ENCODE measurements around the gene GNAT3. TPM values are rescaled to one million over a fixed set of nuclear protein-coding genes. Genes with fewer than 3 reads are reported as not detected.

Gene GNAT3
- total RNA-seq, 1 donor from 2014 or later: not detected

DNA sequence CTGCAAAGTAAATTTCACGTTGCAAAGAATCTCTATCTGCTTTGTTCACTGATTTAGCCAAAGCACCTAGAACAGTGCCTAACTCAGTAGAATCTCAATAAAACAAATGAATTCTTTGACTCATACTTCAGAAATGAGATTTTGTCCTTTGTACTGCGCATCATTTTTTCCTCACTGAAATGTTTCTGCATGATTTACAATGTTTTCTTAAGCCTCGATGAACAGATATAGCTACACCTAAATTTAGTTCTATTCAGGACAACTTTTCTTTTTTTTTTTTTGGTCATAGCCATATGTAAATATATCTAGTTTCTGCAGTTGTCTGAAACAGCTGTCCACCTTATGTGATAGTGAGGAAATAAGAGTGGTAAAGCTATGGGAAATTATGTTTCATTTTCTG is 15.3 kb downstream of the GNAT3 start:
- intact Hi-C loops (cut with micrococcal nuclease): no loop called here
- Mint-ChIP-seq H3K36me3 (ENCODE audit: low read depth) (no peaks in the 10 kb centered on the region), H3K4me1 (ENCODE audit: low read depth) (no peaks in the 10 kb centered on the region), H3K9me3 (no peaks in the 10 kb centered on the region), H3K4me3 (no peak overlapping the region), H3K27me3 (ENCODE audit: insufficient read depth) (no peaks in the 10 kb centered on the region), H3K27ac (no peak overlapping the region)
- DNase-seq (ENCODE audit: low spot score): no peak

DNA sequence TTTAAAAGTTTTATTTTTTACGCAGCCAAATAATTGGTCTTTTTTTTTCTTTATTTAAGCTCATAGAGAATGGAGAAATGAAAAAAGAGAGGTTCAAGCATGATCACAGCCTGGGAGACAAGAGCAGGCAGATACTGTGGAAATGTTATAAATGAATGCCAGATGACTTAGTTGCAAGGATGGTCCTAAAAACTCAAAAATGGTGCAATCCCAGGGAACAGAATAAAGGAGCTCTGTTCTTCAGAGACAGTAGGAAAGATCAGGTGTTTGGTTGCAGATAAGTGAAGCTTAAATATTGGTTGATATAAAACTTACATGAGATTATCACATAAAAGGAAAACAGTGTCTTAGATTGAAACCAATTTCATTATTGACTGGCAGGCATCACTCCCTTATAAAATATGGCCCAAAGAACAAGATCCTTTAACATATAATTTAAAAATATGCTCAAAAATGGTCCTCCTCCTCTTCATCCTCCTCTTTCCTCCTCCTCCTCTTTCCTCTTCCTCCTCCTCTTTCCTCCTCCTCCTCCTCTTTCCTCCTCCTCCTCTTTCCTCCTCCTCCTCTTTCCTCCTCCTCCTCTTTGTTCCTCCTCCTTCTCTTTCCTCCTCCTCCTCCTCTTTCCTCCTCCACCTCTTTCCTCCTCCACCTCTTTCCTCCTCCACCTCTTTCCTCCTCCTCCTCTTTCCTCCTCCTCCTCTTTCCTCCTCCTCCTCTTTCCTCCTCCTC is 18.6 kb downstream of the GNAT3 start:
- Mint-ChIP-seq H3K36me3 (ENCODE audit: low read depth) (no peaks in the 10 kb centered on the region), H3K27me3 (ENCODE audit: insufficient read depth) (no peaks in the 10 kb centered on the region), H3K4me1 (ENCODE audit: low read depth) (no peaks in the 10 kb centered on the region), H3K9me3 (no peaks in the 10 kb centered on the region), H3K27ac (no peak overlapping the region), H3K4me3 (no peak overlapping the region)
- intact Hi-C loops (cut with micrococcal nuclease): no loop called here
- DNase-seq (ENCODE audit: low spot score): no peak

- Mint-ChIP-seq H3K4me1 (ENCODE audit: low read depth) (no peaks in the 10 kb centered on the region), H3K4me3 (no peak overlapping the region), H3K27ac (no peak overlapping the region), H3K36me3 (ENCODE audit: low read depth) (no peaks in the 10 kb centered on the region), H3K27me3 (ENCODE audit: insufficient read depth) (no peaks in the 10 kb centered on the region), H3K9me3 (no peaks in the 10 kb centered on the region)
- no peak for DNase-seq (ENCODE audit: low spot score)
- intact Hi-C loops (cut with micrococcal nuclease): no loop called here
Measured at GRCh38 chr7:80491462-80491861, 20.4 kb downstream of the GNAT3 start.

- H3K27ac Mint-ChIP-seq: no peak overlapping the region
- no peaks in the 10 kb centered on the region for H3K36me3 Mint-ChIP-seq (ENCODE audit: low read depth)
- H3K4me1 Mint-ChIP-seq (ENCODE audit: low read depth): no peaks in the 10 kb centered on the region
- intact Hi-C loops (cut with micrococcal nuclease): no loop called here
- no peak overlapping the region for H3K4me3 Mint-ChIP-seq
- DNase-seq (ENCODE audit: low spot score): no peak
- no peaks in the 10 kb centered on the region for H3K9me3 Mint-ChIP-seq
- H3K27me3 Mint-ChIP-seq (ENCODE audit: insufficient read depth): no peaks in the 10 kb centered on the region
Measured at GRCh38 chr7:80488851-80489370, 23.0 kb downstream of the GNAT3 start.

- no peak for DNase-seq (ENCODE audit: low spot score)
- no peaks in the 10 kb centered on the region for H3K36me3 Mint-ChIP-seq (ENCODE audit: low read depth)
- H3K4me1 Mint-ChIP-seq (ENCODE audit: low read depth): no peaks in the 10 kb centered on the region
- H3K27ac Mint-ChIP-seq: no peak overlapping the region
- no peaks in the 10 kb centered on the region for H3K9me3 Mint-ChIP-seq
- H3K4me3 Mint-ChIP-seq: no peak overlapping the region
- H3K27me3 Mint-ChIP-seq (ENCODE audit: insufficient read depth): no peaks in the 10 kb centered on the region
- intact Hi-C loops (cut with micrococcal nuclease): no loop called here
Measured at GRCh38 chr7:80488406-80488805, 23.5 kb downstream of the GNAT3 start.

- H3K9me3 Mint-ChIP-seq: no peaks in the 10 kb centered on the region
- no peaks in the 10 kb centered on the region for H3K36me3 Mint-ChIP-seq (ENCODE audit: low read depth)
- no peak overlapping the region for H3K27ac Mint-ChIP-seq
- H3K4me3 Mint-ChIP-seq: no peak overlapping the region
- H3K27me3 Mint-ChIP-seq (ENCODE audit: insufficient read depth): no peaks in the 10 kb centered on the region
- no peaks in the 10 kb centered on the region for H3K4me1 Mint-ChIP-seq (ENCODE audit: low read depth)
- no peak for DNase-seq (ENCODE audit: low spot score)
- intact Hi-C loops (cut with micrococcal nuclease): no loop called here
Measured at GRCh38 chr7:80485721-80486120, 26.1 kb downstream of the GNAT3 start.

DNA sequence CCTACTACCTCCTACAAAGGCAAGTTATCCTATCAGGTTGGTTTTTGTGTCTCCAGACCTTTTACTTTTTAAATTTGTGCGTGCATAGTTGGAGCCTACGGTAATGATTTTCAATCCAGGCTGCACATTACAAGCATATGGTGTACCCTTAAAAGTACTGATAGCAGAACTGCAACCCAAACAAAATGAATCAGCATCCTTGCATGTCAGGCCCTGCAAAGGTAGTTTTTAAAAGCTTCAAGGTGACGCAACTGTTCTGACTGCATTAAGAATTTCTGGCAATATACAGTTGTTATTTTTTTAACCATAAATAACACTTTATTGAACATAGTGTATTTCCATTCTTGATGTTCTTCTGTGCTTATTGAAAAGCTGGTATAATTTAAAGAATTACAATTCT is 28.9 kb downstream of the GNAT3 start:
- H3K27me3 Mint-ChIP-seq (ENCODE audit: insufficient read depth): no peaks in the 10 kb centered on the region
- intact Hi-C loops (cut with micrococcal nuclease): no loop called here

DNA sequence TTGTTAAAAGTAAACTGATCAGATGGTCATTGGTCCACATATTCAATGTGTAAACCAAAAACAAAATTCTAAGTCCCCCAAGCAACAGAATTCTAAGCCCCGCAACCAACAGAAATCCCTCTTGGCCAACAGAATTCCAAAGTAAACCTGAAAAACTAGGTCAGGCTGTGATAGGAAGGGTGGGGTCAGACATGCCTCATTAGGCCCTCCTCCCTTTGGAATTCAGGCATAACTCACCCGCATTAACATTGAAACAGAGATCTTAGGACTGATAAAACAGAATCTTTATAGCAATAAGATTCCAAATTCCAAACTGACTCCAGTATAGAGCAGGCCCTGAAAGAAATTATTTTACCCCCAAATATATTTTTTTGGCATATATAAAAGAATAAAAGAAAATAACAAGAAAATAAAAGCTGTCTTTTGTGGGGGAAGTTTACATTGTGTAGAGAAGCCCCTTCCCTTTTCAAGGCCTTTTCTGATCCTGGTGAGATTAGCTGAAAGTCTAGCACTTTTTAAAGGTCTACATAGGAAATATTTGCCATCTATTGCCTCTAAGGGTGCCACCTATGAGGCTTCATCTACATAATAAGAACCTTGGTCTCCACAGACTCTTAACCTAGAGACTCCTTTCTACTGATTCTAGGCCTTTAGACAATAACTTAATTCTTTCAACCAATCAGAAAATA is 30.5 kb downstream of the GNAT3 start:
- H3K36me3 Mint-ChIP-seq (ENCODE audit: low read depth): no peaks in the 10 kb centered on the region
- H3K4me1 Mint-ChIP-seq (ENCODE audit: low read depth): no peaks in the 10 kb centered on the region
- H3K9me3 Mint-ChIP-seq: no peaks in the 10 kb centered on the region
- intact Hi-C loops (cut with micrococcal nuclease): no loop called here
- no peak for DNase-seq (ENCODE audit: low spot score)
- no peak overlapping the region for H3K27ac Mint-ChIP-seq
- H3K27me3 Mint-ChIP-seq (ENCODE audit: insufficient read depth): no peaks in the 10 kb centered on the region
- no peak overlapping the region for H3K4me3 Mint-ChIP-seq

More for the DNA sequence above, 28.9 kb downstream of the GNAT3 start:
- no peaks in the 10 kb centered on the region for H3K9me3 Mint-ChIP-seq
- DNase-seq (ENCODE audit: low spot score): no peak
- H3K36me3 Mint-ChIP-seq (ENCODE audit: low read depth): no peaks in the 10 kb centered on the region
- H3K4me3 Mint-ChIP-seq: no peak overlapping the region
- H3K27ac Mint-ChIP-seq: no peak overlapping the region
- H3K4me1 Mint-ChIP-seq (ENCODE audit: low read depth): no peaks in the 10 kb centered on the region

DNA sequence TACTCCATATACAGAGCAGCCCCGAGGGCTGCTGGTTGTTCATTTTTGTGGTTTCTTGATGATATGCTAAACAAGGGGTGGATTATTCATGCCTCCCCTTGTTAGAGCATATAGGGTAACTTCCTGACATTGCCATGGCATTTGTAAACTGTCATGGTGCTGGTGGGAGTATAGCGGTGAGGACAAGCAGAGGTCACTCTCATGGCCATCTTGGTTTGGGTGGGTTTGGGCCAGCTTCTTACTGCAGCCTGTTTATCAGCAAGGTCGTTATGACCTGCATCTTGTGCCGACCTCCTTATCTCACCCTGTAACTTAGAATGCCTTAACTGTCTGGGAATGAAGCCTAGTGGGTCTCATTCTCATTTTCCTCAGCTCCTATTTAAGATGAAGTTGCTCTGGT is 31.3 kb downstream of the GNAT3 start:
- no peak for DNase-seq (ENCODE audit: low spot score)
- no peak overlapping the region for H3K4me3 Mint-ChIP-seq
- intact Hi-C loops (cut with micrococcal nuclease): no loop called here
- H3K27ac Mint-ChIP-seq: no peak overlapping the region
- H3K36me3 Mint-ChIP-seq (ENCODE audit: low read depth): no peaks in the 10 kb centered on the region
- H3K27me3 Mint-ChIP-seq (ENCODE audit: insufficient read depth): no peaks in the 10 kb centered on the region
- no peaks in the 10 kb centered on the region for H3K4me1 Mint-ChIP-seq (ENCODE audit: low read depth)
- no peaks in the 10 kb centered on the region for H3K9me3 Mint-ChIP-seq

GRCh38 chr7:80478683-80479082 is 33.2 kb downstream of the GNAT3 start:
- Mint-ChIP-seq H3K4me1 (ENCODE audit: low read depth) (no peaks in the 10 kb centered on the region), H3K27ac (no peak overlapping the region), H3K4me3 (no peak overlapping the region), H3K27me3 (ENCODE audit: insufficient read depth) (no peaks in the 10 kb centered on the region), H3K9me3 (no peaks in the 10 kb centered on the region), H3K36me3 (ENCODE audit: low read depth) (no peaks in the 10 kb centered on the region)
- intact Hi-C loops (cut with micrococcal nuclease): no loop called here
- no peak for DNase-seq (ENCODE audit: low spot score)

DNA sequence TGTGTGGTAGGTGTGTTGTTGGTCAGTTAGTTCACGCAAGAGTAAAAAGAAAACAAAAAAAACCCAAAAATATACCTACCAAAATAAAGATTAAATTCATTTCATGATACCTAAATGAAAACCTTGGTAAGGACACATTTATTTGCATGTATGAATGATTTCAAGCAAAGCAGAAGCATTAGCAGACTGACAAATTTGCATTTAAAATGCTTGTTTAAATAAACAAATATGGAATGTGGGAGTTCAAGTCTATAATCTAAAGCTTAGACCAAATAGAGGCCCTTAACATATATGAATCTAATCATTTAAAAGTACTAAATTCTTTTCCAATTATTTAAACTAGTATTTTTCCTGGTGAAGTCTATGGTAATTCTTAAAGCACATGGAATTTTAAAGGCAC is 35.8 kb downstream of the GNAT3 start:
- Mint-ChIP-seq H3K36me3 (ENCODE audit: low read depth) (no peaks in the 10 kb centered on the region), H3K9me3 (no peaks in the 10 kb centered on the region), H3K4me1 (ENCODE audit: low read depth) (no peaks in the 10 kb centered on the region), H3K27ac (no peak overlapping the region), H3K4me3 (no peak overlapping the region), H3K27me3 (ENCODE audit: insufficient read depth) (peaks cover 2% of the 10 kb centered on the region)
- DNase-seq (ENCODE audit: low spot score): no peak
- intact Hi-C loops (cut with micrococcal nuclease): no loop called here

DNA sequence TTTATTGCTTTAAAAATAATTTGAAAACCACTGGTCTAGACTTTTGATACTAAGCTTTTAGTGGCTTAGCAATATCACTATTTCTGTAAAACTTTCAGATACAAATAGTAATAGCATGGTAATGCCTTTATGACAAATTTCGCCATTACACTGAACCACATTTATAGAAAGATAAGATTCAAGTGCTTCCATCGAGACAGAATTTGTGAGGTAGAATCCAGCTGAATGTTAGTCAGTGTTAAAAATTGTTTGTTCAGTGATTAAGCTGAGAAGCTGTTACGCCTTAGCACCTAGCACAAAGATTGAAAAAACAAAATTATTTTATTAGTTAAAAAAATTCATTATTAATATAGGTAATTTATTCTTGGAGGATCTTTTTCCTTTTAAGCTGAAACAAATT is 36.5 kb downstream of the GNAT3 start:
- H3K36me3 Mint-ChIP-seq (ENCODE audit: low read depth): no peaks in the 10 kb centered on the region
- no peak for DNase-seq (ENCODE audit: low spot score)
- H3K27ac Mint-ChIP-seq: no peak overlapping the region
- intact Hi-C loops (cut with micrococcal nuclease): no loop called here
- no peaks in the 10 kb centered on the region for H3K9me3 Mint-ChIP-seq
- no peaks in the 10 kb centered on the region for H3K4me1 Mint-ChIP-seq (ENCODE audit: low read depth)
- no peak overlapping the region for H3K4me3 Mint-ChIP-seq
- H3K27me3 Mint-ChIP-seq (ENCODE audit: insufficient read depth): peaks cover 2% of the 10 kb centered on the region

GRCh38 chr7:80473751-80474150 is 38.1 kb downstream of the GNAT3 start:
- no peaks in the 10 kb centered on the region for H3K36me3 Mint-ChIP-seq (ENCODE audit: low read depth)

More at GRCh38 chr7:80473751-80474150, 38.1 kb downstream of the GNAT3 start:
- Mint-ChIP-seq H3K4me3 (no peak overlapping the region), H3K4me1 (ENCODE audit: low read depth) (no peaks in the 10 kb centered on the region), H3K9me3 (no peaks in the 10 kb centered on the region), H3K27me3 (ENCODE audit: insufficient read depth) (peaks cover 2% of the 10 kb centered on the region), H3K27ac (no peak overlapping the region)
- intact Hi-C loops (cut with micrococcal nuclease): no loop called here
- no peak for DNase-seq (ENCODE audit: low spot score)

Data from activated T-helper 1 cell treated with anti-CD3 and anti-CD28 coated beads, Interleukin-12 subunit alpha, Interleukin-12 subunit beta, Interleukin-2, Interleukin-4 antibody, amounts not matched to agents 30 ng/mL and 10 ng/mL and 1 ng/mL, durations not matched to agents 14 hours and 24 hours and 36 hours (primary cell).